Kasumi-1 (cell line): ENCODE results near the gene MRPL37.

Experiments
- DNase-seq, 2 experiments: peaks; one replicate each; lab custom pipeline; 2025; lab: John Stamatoyannopoulos, UW

Gene MRPL37

DNA sequence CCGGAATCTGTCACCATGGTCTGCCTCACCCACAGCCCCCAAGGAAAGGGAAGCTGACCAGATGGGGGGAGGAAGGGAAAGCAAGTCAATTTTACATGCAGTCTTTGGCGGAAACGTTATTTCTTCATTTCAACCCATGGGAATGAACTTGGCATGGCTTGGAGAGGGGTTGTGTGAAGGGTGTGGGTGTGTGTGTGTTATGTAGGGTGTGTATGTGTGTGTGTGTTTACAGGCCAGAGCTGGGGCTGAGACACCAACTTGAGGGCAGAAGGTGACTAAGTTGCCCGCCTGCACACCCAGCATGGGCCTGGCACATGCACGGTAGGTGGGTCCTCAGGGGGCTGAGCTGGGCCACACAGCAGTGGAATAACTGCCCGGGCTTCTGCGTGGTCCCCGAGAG is 65.2 kb downstream of the MRPL37 start:
- DNase-seq: no peak

DNA sequence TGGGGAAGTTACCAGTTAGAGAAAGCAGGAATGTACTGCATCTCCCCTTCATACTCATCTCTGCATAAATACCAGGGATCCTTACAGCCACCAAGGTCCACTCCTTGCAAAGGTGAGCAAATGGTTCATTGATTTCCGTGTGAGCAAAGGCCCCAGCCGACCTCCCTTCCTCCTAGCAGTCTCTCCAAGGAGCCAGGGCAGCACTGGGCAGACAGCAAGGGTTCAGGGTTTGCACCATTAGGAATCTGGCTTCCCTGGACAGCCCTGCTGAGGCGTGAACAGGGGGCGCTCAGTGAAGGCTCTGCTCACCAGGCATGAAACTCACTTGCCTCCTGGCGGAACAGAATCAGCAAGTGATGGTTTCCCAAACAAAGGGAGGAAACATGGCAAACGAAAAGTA is 65.7 kb downstream of the MRPL37 start:
- DNase-seq: no peak

DNA sequence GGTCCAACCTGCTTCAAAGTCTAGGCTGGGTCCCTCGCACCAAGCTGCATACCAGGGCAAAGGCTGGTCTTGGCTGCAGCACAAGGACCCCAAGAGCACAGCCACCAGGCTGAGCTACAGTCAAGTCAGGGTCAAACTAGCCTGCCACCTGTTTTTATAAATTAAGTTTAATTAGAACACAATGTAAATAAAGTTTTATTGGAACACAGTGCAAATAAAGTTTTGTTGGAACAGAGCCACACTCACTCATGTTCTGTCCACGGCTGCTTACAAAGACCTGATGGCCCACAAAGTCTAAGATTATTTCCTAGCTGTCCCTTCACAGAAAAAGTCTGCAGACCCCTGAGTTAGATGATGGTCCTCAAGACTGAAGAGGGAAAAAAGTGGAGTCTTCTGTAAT is 66.2 kb downstream of the MRPL37 start:
- no peak for DNase-seq

DNA sequence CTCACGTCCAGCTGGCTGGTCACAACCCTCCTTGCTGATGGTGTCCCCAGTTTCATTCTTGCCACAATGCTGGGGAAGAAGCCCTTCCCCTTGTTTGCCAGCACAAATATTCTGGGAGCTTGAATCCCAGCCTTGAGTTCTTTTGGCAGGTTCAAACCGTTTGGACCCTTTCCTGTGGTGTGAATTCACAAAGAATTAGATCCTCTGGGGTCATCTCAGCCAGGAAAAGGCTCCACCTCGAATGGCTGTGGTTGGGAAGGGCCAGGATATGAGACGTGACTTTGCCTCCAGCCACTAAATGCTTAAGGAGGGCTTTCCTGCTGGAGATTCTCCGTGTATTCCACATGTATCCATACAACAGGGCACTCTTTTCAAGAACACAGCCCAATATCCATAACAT is 66.9 kb downstream of the MRPL37 start:
- no peak for DNase-seq
